HCT116 (cell line): ENCODE measurements around the gene DDX27. TPM values are rescaled to one million over a fixed set of nuclear protein-coding genes. Genes with fewer than 3 reads are reported as not detected.

Experiments used
- ATAC-seq: fragments of 200-7000 bp; cut with Tn5 transposase; 2 replicates; pipeline ENCODE4 v1.9.1; 2020; ENCODE audit warnings: mild to moderate bottlenecking, moderate library complexity
- BruUV-seq: library from RNA; stranded (reverse); fragments of 400-500 nt; replicated peaks from 2 replicates; lab custom pipeline; 2021; lab: Mats Ljungman, UMichigan
- CTCF ChIA-PET: fragments of 300-600 bp; sonication (Branson Sonifier 250); formaldehyde crosslinking; loops from one replicate; lab custom pipeline; 2021; ENCODE audit warnings: antibody characterized with exemption; lab: Charles Lee
- POLR2A ChIA-PET: fragments of 300-600, 350-600 bp; sonication (Branson Sonifier 250); formaldehyde crosslinking; loops from one replicate; lab custom pipeline; 2021; ENCODE audit warnings: antibody characterized with exemption; lab: Charles Lee
- RAD21 ChIA-PET, 2 experiments: fragments of 300-600 bp; sonication (Branson Sonifier 250); formaldehyde crosslinking; loops; one replicate each; lab custom pipeline; 2023; ENCODE audit warnings: low total read pairs in 2 of 2; ENCODE audit not compliant: uncharacterized antibody in 2 of 2, unreplicated experiment in 2 of 2, low non-redundant PET in 1 of 2; lab: Charles Lee
- DNase-seq: peaks from one replicate; pipeline ENCODE4 v3.0.0-alpha.2; 2010; ENCODE audit warnings: low read depth, low spot score
- H2AFZ ChIP-seq: fragments of 200-600 bp; shearing (Covaris generic), sonication (generic); 2 replicates; pipeline ENCODE4 v1.6.1; 2017; ENCODE audit warnings: low read depth, mixed run types, mixed read lengths, antibody characterized with exemption, low read length; ENCODE audit not compliant: poor library complexity, severe bottlenecking
- H3K27ac ChIP-seq: 2 replicates; pipeline ENCODE4 v1.5.1; 2012; ENCODE audit warnings: low read depth, low read length
- H3K27me3 ChIP-seq: fragments of 200-600 bp; sonication (generic); 2 replicates; pipeline ENCODE4 v1.6.1; 2016; ENCODE audit warnings: mixed run types, low read length, mixed read lengths; ENCODE audit not compliant: insufficient read depth
- H3K36me3 ChIP-seq, 2 experiments: fragments of 200-500 bp in 1 of 2; fragments of 200-600 bp in 1 of 2; sonication (Bioruptor generic) in 1 of 2; sonication (generic) in 1 of 2; 2 replicates each; pipeline versions ENCODE4 v1.5.1 to v1.6.1; 2014 to 2016; ENCODE audit warnings: low read length in 2 of 2, inconsistent platforms in 1 of 2, mixed read lengths in 1 of 2, mixed run types in 1 of 2; ENCODE audit not compliant: insufficient read depth in 2 of 2, control insufficient read depth in 1 of 2
- H3K4me1 ChIP-seq, 2 experiments: fragments of 200-600 bp in 1 of 2; sonication (generic) in 1 of 2; 2 replicates each; pipeline versions ENCODE4 v1.5.1 to v1.6.1; 2012 to 2017; ENCODE audit warnings: low read length in 2 of 2, inconsistent platforms in 1 of 2, mild to moderate bottlenecking in 1 of 2, mixed read lengths in 1 of 2, mixed run types in 1 of 2, moderate library complexity in 1 of 2; ENCODE audit not compliant: insufficient read depth in 2 of 2, control insufficient read depth in 1 of 2
- H3K4me2 ChIP-seq: fragments of 200-600 bp; sonication (generic); 2 replicates; pipeline ENCODE4 v1.6.1; 2017; ENCODE audit warnings: mixed run types, low read length, mixed read lengths
- H3K4me3 ChIP-seq, 2 experiments: fragments of 200-600 bp in 1 of 2; sonication (generic) in 1 of 2; replicated peaks in 1 of 2; 2 replicates each; pipeline ENCODE4 v1.5.1; 2011 to 2016; ENCODE audit warnings: low read length in 2 of 2, control low read depth in 1 of 2, low read depth in 1 of 2, mild to moderate bottlenecking in 1 of 2, mixed read lengths in 1 of 2, mixed run types in 1 of 2
- H3K79me2 ChIP-seq: fragments of 200-600 bp; sonication (generic); 2 replicates; pipeline ENCODE4 v1.6.1; 2017; ENCODE audit warnings: mild to moderate bottlenecking, mixed run types, low read length, moderate library complexity, mixed read lengths; ENCODE audit not compliant: insufficient read depth
- H3K9ac ChIP-seq: fragments of 200-600 bp; sonication (generic); 2 replicates; pipeline ENCODE4 v1.6.1; 2016; ENCODE audit warnings: low read length, mixed read lengths
- H3K9me2 ChIP-seq: fragments of 200-600 bp; sonication (generic), shearing (Covaris generic); 2 replicates; pipeline ENCODE4 v1.6.1; 2017; ENCODE audit warnings: mixed run types, mild to moderate bottlenecking, moderate library complexity; ENCODE audit not compliant: insufficient read depth
- H3K9me3 ChIP-seq, 2 experiments: fragments of 200-500 bp in 1 of 2; fragments of 200-600 bp in 1 of 2; sonication (Bioruptor generic) in 1 of 2; sonication (generic) in 1 of 2; 2 replicates each; pipeline ENCODE4 v1.6.1; 2014 to 2017; ENCODE audit warnings: low read length in 2 of 2, mixed read lengths in 2 of 2, inconsistent platforms in 1 of 2, low read depth in 1 of 2, mild to moderate bottlenecking in 1 of 2, mixed run types in 1 of 2, moderate library complexity in 1 of 2; ENCODE audit not compliant: control insufficient read depth in 1 of 2, insufficient read depth in 1 of 2
- H4K20me1 ChIP-seq: fragments of 200-600 bp; sonication (generic), shearing (Covaris generic); 2 replicates; pipeline ENCODE4 v1.6.1; 2017; ENCODE audit warnings: mixed run types, mild to moderate bottlenecking, moderate library complexity; ENCODE audit not compliant: insufficient read depth
- CBX3 ChIP-seq: IDR thresholded peaks from 2 replicates; pipeline ENCODE4 v1.6.1; 2012; ENCODE audit warnings: low read depth
- CEBPB ChIP-seq: IDR thresholded peaks from 2 replicates; pipeline ENCODE4 v1.6.1; 2012; ENCODE audit warnings: low read depth
- EGR1 ChIP-seq: IDR thresholded peaks from 2 replicates; pipeline ENCODE4 v1.6.1; 2012; ENCODE audit warnings: low read depth
- JUND ChIP-seq: IDR thresholded peaks from 2 replicates; pipeline ENCODE4 v1.6.1; 2012
- POLR2A ChIP-seq: IDR thresholded peaks from 2 replicates; pipeline ENCODE4 v1.7.0; 2011; ENCODE audit warnings: borderline replicate concordance; ENCODE audit not compliant: insufficient read depth, insufficient read length; ENCODE audit errors: extremely low read depth
- POLR2AphosphoS5 ChIP-seq: IDR thresholded peaks from 2 replicates; pipeline ENCODE4 v1.6.1; 2011; ENCODE audit warnings: mild to moderate bottlenecking, low read depth, low read length, moderate library complexity
- RAD21 ChIP-seq: IDR thresholded peaks from 2 replicates; pipeline ENCODE4 v1.6.1; 2012; ENCODE audit warnings: low read depth, mild to moderate bottlenecking
- SP1 ChIP-seq: IDR thresholded peaks from 2 replicates; pipeline ENCODE4 v1.6.1; 2012; ENCODE audit warnings: low read depth
- SRF ChIP-seq: IDR thresholded peaks from 2 replicates; pipeline ENCODE4 v1.6.1; 2012; ENCODE audit warnings: low read depth
- TCF7L2 ChIP-seq: IDR thresholded peaks from 2 replicates; pipeline ENCODE4 v1.7.0; 2011; ENCODE audit warnings: borderline replicate concordance, inconsistent platforms; ENCODE audit not compliant: insufficient read depth, insufficient read length; ENCODE audit errors: extremely low read depth
- YY1 ChIP-seq: IDR thresholded peaks from 2 replicates; pipeline ENCODE4 v1.6.1; 2011; ENCODE audit warnings: low read length, low read depth, moderate library complexity, mild to moderate bottlenecking; ENCODE audit not compliant: insufficient replicate concordance; ENCODE audit errors: extremely low read depth
- ZFX ChIP-seq: fragments of 450-650 bp; IDR thresholded peaks from 2 replicates; pipeline ENCODE4 v1.6.1; 2017
- ZNF274 ChIP-seq: fragments of 200-500 bp; sonication (Bioruptor generic); IDR thresholded peaks from 2 replicates; pipeline ENCODE4 v1.6.1; 2014; ENCODE audit warnings: mild to moderate bottlenecking, low read depth, low read length, inconsistent platforms
- intact Hi-C: fragments of 100-400 bp; cut with micrococcal nuclease; formaldehyde crosslinking; loops from 2 replicates; pipeline ENCODE4 v1.10.0; 2022
- total RNA-seq: library from RNA; stranded (reverse); gene quantifications from one replicate; pipeline ENCODE4 v1.2.1, GENCODE V29; 2021; ENCODE audit not compliant: unreplicated experiment
- TF ChIP-seq, protein P1 (sequence below): IDR thresholded peaks from 2 replicates; pipeline ENCODE4 v1.6.1; 2012; ENCODE audit warnings: low read depth
- TF ChIP-seq, protein P2 (sequence below): IDR thresholded peaks from 2 replicates; pipeline ENCODE4 v1.6.1; 2012
- TF ChIP-seq, protein P3 (sequence below), 3 experiments: fragments of 200-600 bp in 1 of 3; sonication (generic) in 1 of 3; IDR thresholded peaks in 2 of 3; conservative IDR thresholded peaks in 1 of 3; 2 replicates each; pipeline ENCODE4 v1.5.1; 2012 to 2017; ENCODE audit warnings: low read depth in 2 of 3, low read length in 2 of 3, antibody characterized with exemption in 1 of 3, borderline replicate concordance in 1 of 3, control low read depth in 1 of 3, mild to moderate bottlenecking in 1 of 3, mixed read lengths in 1 of 3, mixed run types in 1 of 3, moderate library complexity in 1 of 3; ENCODE audit not compliant: insufficient read depth in 1 of 3
- TF ChIP-seq, protein P4 (sequence below): IDR thresholded peaks from 2 replicates; pipeline ENCODE4 v1.6.1; 2012

Gene DDX27
- total RNA-seq, 1 experiment from 2014 or later: 32.1 TPM

DNA sequence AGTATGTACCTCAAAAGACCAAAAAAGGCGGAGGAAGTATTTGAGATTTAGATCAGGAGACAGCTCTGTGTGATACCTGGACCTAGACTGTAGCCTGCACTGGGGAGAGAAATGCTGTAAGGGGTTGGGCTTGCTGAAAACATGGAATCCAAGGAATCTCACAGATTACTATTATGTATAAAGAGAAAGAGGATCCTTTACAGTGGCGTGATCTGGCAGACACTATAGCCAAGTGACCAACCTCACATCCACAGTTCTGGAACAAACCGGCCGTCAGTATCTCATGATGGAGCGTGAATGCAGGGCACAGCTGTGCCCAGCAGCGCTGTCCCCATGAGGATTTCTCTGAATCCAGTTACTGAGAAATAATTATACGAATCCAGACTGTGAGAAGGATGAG lies 12.3 kb downstream of the DDX27 start:
- ChIA-PET POLR2A (no interaction called here), RAD21 (no interaction called here), CTCF (interaction anchor here (0.9 kb wide), 1 partner anchor 14 kb away, joined by 3 read pairs; no protein-coding TSS in a partner anchor)
- Histone ChIP-seq H3K36me3 (peaks cover 48 to 53% of the 10 kb centered on the region in 2 experiments), H3K27ac (no peak overlapping the region), H3K9me2 (no peaks in the 10 kb centered on the region), H4K20me1 (no peaks in the 10 kb centered on the region), H3K4me1 (no peaks in the 10 kb centered on the region), H3K4me2 (no peak overlapping the region), H3K79me2 (0 out of 2 replicates have a peak, but pooled peaks cover 3% of the 10 kb centered on the region), H3K4me3 (no peak overlapping the region), H3K9me3 (no peaks in the 10 kb centered on the region), H2AFZ (no peak overlapping the region), H3K27me3 (no peaks in the 10 kb centered on the region), H3K9ac (no peak overlapping the region)
- intact Hi-C loops: no loop called here
- TF ChIP-seq YY1 (no peak), ZFX (no peak), POLR2A (no peak), ZNF274 (no peak), POLR2AphosphoS5 (no peak), EGR1 (no peak), CBX3 (no peak), JUND (no peak), CEBPB (no peak), RAD21 (no peak), SRF (no peak), TCF7L2 (no peak), SP1 (no peak)
- TF ChIP-seq, protein P1, sequence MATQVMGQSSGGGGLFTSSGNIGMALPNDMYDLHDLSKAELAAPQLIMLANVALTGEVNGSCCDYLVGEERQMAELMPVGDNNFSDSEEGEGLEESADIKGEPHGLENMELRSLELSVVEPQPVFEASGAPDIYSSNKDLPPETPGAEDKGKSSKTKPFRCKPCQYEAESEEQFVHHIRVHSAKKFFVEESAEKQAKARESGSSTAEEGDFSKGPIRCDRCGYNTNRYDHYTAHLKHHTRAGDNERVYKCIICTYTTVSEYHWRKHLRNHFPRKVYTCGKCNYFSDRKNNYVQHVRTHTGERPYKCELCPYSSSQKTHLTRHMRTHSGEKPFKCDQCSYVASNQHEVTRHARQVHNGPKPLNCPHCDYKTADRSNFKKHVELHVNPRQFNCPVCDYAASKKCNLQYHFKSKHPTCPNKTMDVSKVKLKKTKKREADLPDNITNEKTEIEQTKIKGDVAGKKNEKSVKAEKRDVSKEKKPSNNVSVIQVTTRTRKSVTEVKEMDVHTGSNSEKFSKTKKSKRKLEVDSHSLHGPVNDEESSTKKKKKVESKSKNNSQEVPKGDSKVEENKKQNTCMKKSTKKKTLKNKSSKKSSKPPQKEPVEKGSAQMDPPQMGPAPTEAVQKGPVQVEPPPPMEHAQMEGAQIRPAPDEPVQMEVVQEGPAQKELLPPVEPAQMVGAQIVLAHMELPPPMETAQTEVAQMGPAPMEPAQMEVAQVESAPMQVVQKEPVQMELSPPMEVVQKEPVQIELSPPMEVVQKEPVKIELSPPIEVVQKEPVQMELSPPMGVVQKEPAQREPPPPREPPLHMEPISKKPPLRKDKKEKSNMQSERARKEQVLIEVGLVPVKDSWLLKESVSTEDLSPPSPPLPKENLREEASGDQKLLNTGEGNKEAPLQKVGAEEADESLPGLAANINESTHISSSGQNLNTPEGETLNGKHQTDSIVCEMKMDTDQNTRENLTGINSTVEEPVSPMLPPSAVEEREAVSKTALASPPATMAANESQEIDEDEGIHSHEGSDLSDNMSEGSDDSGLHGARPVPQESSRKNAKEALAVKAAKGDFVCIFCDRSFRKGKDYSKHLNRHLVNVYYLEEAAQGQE: no peak
- TF ChIP-seq, protein P2, sequence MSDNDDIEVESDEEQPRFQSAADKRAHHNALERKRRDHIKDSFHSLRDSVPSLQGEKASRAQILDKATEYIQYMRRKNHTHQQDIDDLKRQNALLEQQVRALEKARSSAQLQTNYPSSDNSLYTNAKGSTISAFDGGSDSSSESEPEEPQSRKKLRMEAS: no peak
- TF ChIP-seq, protein P3, sequence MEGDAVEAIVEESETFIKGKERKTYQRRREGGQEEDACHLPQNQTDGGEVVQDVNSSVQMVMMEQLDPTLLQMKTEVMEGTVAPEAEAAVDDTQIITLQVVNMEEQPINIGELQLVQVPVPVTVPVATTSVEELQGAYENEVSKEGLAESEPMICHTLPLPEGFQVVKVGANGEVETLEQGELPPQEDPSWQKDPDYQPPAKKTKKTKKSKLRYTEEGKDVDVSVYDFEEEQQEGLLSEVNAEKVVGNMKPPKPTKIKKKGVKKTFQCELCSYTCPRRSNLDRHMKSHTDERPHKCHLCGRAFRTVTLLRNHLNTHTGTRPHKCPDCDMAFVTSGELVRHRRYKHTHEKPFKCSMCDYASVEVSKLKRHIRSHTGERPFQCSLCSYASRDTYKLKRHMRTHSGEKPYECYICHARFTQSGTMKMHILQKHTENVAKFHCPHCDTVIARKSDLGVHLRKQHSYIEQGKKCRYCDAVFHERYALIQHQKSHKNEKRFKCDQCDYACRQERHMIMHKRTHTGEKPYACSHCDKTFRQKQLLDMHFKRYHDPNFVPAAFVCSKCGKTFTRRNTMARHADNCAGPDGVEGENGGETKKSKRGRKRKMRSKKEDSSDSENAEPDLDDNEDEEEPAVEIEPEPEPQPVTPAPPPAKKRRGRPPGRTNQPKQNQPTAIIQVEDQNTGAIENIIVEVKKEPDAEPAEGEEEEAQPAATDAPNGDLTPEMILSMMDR (IDR thresholded peaks at IDR 0.05 in 2 of 3, conservative IDR thresholded peaks at IDR 0.05 in 1 of 3; ENCODE audit: borderline replicate concordance in 1 of 3, insufficient read depth in 1 of 3, low read depth in 2 of 3, low read length in 2 of 3): no peak
- TF ChIP-seq, protein P4, sequence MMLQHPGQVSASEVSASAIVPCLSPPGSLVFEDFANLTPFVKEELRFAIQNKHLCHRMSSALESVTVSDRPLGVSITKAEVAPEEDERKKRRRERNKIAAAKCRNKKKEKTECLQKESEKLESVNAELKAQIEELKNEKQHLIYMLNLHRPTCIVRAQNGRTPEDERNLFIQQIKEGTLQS: no peak
- BruUV-seq: no TSS peak
- ATAC-seq (no peak), DNase-seq (no peak)
